D721Med (cell line): ENCODE results near the gene TYW5.

Experiments
- DNase-seq: peaks from one replicate; pipeline ENCODE4 v3.0.0; 2011; ENCODE audit warnings: low spot score; ENCODE audit not compliant: insufficient read length
- FAIRE-seq: peaks from 2 replicates; lab custom pipeline; 2011; peaks lifted over from hg19 to GRCh38; lab: Jason Lieb, UNC
- TF ChIP-seq, protein P1 (sequence below): IDR thresholded peaks from 2 replicates; pipeline ENCODE4 v1.5.1; 2012; ENCODE audit warnings: mild to moderate bottlenecking, control low read depth; ENCODE audit not compliant: insufficient read depth; ENCODE audit errors: missing control alignments

Gene TYW5

GRCh38 chr2:199901942-199902341 lies 53.3 kb downstream of the TYW5 start:
- FAIRE-seq: no peak
- DNase-seq: no peak
- TF ChIP-seq, protein P1, sequence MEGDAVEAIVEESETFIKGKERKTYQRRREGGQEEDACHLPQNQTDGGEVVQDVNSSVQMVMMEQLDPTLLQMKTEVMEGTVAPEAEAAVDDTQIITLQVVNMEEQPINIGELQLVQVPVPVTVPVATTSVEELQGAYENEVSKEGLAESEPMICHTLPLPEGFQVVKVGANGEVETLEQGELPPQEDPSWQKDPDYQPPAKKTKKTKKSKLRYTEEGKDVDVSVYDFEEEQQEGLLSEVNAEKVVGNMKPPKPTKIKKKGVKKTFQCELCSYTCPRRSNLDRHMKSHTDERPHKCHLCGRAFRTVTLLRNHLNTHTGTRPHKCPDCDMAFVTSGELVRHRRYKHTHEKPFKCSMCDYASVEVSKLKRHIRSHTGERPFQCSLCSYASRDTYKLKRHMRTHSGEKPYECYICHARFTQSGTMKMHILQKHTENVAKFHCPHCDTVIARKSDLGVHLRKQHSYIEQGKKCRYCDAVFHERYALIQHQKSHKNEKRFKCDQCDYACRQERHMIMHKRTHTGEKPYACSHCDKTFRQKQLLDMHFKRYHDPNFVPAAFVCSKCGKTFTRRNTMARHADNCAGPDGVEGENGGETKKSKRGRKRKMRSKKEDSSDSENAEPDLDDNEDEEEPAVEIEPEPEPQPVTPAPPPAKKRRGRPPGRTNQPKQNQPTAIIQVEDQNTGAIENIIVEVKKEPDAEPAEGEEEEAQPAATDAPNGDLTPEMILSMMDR: no peak

DNA sequence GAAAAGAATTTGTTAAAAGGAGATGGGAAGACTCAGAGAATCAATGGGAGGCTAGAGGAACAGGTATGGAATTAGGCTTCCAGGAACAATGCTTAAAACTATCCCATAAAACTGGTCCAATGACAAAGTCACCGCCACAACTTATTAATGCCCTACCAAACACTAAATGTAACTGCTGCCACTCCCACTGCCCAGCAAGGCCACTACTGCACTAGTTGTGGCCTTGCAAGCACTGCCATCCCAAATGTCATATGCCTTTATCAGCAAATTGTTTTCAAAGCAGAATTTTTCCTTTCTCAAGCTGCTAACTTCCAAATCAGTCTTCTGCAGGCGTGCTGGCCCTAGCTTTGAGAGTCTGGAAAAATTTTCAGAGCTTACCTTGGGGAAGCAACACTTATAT lies 58.7 kb downstream of the TYW5 start:
- TF ChIP-seq, protein P1: no peak
- FAIRE-seq (no peak), DNase-seq (no peak)

- TF ChIP-seq, protein P1: no peak
- DNase-seq (no peak), FAIRE-seq (no peak)
Observed at GRCh38 chr2:199895406-199895805, 59.9 kb downstream of the TYW5 start.

DNA sequence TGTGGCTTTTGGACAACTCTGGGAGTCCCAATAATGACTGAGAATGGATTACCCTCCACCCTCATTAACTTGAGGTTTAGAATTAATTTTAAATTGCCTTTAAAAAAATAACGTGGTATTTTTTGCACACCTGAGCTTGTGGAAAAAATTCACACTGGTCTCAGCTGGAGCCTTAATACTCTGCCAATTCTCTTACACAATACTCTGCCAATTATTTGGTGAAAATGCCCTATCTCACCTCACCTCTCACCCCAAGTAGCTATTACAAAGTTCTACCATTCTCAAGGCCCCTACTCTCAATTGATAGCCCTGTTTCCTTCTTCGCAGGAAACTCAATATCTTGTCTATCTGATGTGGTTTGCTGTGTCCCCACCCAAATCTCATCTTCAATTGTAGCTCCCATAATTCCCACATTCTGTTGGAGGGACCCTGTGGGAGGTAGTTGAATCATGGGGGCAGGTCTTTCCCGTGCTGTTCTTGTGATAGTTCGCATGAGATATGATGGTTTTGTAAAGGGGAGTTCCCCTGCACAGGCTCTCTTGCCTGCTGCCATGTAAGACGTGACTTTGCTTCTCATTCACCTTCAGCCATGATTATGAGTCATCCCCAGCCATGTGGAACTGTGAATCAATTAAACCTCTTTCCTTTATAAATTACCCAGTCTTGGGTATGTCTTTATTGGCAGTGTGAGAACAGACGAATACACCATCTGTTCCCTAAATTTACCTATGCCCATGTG lies 71.6 kb downstream of the TYW5 start:
- FAIRE-seq (no peak), DNase-seq (no peak)
- TF ChIP-seq, protein P1: no peak

- FAIRE-seq (no peak), DNase-seq (no peak)
- TF ChIP-seq, protein P1: no peak
Observed at GRCh38 chr2:199882667-199883066, 72.6 kb downstream of the TYW5 start.
